CD4-positive, alpha-beta T cell treated with Interleukin-15 for 4 hours (primary cell): ENCODE data around the gene MGAT3.
"Not testable (repeated sequence)": the region's sequence is repeated elsewhere in the genome, so short reads cannot be mapped to it uniquely, and the experiment has no call there.

ENCODE experiments used
- DNase-seq: peaks from one replicate; pipeline ENCODE4 v3.0.0-alpha.2; 2020; ENCODE audit warnings: low spot score

MGAT3 gene

DNA sequence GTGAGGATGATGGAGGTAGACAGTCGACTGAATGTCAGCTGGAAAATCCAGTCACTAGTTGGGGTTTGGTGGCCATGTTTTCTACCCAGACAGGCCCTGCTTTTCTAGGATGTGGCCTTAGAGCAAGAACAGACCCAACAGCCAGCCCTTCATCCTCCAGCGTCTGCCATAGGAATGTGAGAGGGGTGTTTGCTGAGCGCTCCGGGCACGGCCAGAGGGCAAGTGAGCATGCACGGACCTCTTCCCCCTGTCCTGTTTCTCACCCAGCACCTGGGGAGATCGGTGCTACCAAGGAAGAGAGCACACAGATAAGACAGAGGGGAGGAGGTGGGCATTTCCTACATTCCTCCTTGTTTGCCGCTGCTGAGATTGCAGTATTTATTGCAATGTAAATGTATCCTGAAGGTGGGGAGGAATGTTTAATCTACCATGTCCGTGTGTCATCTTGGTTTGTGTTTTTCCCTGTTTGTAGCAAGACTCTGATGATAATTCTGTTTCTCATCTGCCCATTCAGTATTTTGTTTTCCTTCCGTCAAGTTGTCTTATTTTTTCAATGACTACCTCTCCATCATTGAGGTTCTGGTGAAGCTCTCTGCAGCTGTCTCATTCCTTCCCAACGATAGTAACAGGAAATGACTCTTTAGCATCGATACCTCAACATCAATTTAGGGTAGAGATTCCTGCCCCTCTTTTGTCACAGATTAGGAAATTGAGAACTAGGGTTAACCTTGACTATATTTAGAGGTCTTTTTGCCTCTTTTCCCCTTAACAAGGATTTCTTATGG is 58.6 kb downstream of the MGAT3 start:
- no peak for DNase-seq

DNA sequence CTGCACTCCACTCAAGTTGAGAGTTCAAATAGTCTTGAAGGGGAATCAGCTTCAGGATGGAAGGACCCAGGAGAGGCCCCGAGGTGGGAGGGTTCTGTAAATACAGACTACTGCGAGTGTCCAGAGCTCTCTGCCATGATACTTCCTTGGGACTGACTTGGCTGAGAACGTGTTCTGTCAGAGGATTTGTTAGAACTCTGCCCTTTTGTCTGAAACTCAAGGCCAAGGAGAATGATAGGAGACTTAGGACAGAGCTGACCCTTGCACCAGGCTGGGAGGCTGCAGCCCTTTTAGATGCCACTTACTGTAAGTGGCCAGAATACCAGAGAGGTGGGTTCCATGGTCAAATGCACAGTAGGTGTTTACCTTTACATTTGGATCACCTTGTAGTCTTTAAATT is 60.7 kb downstream of the MGAT3 start:
- no peak for DNase-seq

DNA sequence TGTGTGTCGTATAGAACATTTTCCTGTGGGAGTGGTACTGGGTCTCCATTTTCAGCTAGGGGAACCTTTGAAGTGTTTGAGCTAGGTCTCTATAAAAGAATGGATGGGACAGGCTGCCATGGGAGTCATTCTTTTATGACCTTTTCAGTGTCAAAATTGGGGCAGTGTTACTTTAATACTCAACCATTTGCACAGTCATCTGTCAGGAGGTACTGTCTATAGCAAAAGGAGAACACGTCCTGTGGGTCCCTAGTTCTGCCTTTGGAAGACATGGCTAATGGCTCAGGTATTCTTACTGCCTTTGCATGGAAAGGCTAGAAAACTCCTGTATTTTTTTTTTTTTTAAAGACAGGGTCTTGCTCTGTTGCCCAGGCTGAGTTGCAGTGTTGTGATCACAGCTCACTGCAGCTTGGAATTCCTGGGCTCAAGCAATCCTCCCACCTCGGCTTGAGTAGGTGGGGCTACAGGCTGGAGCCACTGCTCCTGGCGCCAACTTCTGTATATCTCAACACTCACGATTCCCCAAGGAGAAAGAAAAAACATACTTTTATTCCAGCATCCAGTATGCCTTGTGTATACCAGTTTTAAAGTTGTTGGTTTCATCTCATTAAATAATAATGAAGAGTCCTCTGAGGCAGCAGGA is 61.5 kb downstream of the MGAT3 start:
- DNase-seq, result no peak

GRCh38 chr22:39518996-39519680 is 62.3 kb downstream of the MGAT3 start:
- DNase-seq, result no peak

DNA sequence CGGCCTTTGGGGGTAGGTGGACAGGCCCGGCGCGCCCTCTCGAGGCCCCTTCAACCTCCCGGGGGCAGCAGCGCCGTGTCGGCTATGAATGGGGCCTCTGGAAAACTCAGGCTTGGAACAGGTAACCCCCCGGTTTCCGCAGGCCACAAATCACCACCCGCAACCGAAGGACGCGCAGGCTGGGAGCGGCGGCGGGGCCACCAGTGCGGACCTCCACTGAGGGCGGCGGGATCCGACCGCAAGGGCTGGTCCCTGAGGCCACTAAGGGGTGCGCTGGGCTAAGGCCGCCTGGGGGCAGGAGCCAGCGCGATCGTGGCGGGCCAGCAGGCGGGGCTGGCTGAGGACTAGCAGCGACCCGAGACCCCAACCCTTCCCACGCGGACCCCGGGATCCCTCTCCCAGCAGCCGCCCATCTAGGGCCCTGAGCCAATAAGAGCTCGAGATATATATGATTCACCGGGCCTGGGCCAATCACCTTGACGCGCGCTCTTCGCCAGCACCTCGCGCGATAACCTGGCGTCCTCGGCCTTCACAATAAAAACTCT is 62.9 kb downstream of the MGAT3 start:
- DNase-seq, result peak; percentile 98

DNA sequence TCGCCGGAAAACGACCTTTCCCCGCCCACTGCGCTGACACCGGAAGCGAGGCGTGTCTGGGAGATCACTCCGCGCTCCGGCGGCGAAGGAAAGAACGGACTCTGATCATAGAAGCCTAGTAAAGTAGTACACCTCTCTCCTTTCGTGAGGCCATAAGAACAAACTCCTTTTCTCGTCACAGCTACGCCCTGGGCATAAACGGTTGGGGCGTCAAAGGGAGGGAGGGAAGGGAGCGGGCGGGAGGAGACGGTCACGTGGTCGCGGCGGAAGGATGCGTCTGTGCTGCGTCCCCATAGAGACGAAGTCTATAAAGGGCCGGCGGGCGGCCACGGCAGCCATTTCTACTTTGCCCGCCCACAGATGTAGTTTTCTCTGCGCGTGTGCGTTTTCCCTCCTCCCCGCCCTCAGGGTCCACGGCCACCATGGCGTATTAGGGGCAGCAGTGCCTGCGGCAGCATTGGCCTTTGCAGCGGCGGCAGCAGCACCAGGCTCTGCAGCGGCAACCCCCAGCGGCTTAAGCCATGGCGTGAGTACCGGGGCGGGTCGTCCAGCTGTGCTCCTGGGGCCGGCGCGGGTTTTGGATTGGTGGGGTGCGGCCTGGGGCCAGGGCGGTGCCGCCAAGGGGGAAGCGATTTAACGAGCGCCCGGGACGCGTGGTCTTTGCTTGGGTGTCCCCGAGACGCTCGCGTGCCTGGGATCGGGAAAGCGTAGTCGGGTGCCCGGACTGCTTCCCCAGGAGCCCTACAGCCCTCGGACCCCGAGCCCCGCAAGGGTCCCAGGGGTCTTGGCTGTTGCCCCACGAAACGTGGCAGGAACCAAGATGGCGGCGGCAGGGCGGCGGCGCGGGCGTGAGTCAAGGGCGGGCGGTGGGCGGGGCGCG is 63.7 kb downstream of the MGAT3 start, which contains the start of gene ATF4:
Gene ATF4, plus strand, starts transcription at position 337 of the 880 bp plus-strand sequence. CDS start 884 bp downstream, outside the sequence.
- peak; percentile 92 for DNase-seq

DNA sequence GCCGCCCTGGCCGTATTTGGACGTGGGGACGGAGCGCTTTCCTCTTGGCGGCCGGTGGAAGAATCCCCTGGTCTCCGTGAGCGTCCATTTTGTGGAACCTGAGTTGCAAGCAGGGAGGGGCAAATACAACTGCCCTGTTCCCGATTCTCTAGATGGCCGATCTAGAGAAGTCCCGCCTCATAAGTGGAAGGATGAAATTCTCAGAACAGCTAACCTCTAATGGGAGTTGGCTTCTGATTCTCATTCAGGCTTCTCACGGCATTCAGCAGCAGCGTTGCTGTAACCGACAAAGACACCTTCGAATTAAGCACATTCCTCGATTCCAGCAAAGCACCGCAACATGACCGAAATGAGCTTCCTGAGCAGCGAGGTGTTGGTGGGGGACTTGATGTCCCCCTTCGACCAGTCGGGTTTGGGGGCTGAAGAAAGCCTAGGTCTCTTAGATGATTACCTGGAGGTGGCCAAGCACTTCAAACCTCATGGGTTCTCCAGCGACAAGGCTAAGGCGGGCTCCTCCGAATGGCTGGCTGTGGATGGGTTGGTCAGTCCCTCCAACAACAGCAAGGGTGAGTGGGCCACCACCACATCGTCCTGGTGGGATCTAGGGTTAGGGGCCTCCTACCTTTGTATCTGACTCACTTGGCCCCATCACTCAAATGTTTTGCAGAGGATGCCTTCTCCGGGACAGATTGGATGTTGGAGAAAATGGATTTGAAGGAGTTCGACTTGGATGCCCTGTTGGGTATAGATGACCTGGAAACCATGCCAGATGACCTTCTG is 64.5 kb downstream of the MGAT3 start:
- DNase-seq, result peak; percentile 69

- DNase-seq, result not testable (repeated sequence)
Observed at GRCh38 chr22:39522091-39522490, 65.3 kb downstream of the MGAT3 start.

GRCh38 chr22:39522567-39523300 is 65.9 kb downstream of the MGAT3 start:
- DNase-seq, result no peak

DNA sequence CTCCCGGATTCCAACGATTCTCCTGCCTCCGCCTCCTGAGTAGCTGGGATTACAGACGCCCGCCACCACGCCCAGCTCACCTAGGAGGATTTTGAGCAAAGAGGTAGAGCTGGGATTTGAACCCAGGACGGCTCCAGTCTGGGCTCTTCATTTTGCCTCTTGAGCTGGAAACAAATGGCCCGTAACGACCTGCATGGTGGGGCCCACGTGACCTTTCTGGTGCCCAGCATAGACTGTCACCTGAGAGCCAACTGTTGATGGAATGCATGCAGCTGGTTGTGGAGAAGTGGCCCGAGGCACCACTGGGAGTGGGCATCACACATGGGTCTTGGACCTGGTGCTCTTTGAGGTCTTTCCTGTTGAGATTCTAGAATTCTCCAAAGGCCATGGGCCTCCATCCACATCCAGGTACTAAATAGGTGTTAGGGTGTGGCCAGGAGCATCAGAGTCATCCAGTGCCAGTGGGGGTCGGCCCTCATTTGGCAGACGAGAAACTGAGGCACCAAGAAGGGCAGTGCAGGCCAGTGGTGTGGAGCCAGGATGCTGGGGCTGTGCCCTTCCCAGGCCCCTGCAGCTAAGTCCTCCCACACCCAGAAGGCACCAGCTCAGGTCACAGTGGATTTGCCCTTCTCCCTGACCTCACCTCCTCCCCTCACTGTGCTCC is 67.4 kb downstream of the MGAT3 start:
- DNase-seq, result no peak

GRCh38 chr22:39524753-39525657 is 68.2 kb downstream of the MGAT3 start:
- DNase-seq, result no peak

DNA sequence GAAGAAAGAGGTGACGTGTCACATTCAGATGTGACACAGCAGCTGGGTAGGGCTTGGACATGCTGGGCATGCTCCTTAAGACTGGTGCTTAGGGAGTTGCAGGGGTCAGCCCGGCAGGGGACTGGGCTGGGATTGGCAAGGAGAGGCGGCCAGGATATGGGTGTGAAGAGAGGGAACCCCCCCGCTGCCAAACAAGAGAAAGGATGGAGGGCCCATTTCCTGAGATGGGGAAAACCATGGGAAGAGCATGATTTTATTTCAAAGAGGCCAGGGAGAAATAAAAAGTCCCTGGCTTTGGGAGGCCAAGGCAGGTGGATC is 68.8 kb downstream of the MGAT3 start:
- no peak for DNase-seq

DNA sequence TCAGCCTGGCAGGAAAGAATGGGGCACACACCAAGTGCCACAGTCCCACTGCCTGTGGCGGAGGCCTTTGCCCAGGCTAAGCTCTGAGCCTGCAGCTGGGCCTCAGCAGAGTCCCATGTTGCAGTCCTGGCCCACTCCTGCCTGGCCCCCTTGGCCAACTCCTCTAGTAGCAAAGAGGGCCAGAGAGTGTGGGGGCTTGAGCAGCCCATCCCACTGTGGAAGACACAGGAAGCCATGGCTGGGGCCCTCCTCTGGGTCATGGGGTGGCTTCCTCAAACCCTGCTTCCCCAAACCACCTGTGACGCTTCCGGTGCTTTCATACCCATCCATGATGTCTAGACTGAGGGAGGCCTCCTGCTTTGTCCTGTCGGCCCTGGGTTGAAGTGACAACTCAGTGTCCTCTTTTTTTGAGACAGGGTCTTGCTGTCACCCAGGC is 69.9 kb downstream of the MGAT3 start:
- no peak for DNase-seq

DNA sequence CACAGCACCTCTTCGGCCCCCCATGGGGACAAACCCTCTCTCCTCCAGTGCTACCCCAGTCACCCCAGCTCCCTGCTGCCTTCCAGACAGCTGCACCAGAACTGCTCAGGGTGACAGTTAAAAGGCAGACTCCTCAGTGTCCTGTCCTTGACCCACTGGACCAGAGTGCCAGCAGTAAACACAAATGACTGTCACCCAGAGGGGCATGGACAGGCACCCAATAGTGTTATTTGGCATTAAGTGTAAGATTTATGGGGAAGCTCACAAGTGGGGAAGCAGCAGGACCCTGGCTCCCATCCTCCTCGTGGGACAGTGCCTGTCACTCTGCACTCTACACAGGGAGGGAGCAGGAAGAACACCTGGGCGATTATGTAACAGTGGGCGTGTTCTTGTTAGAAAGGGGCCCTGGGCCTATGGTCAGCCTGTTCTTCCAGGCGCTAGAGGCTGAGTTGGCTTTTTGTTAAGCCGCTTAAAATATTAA is 70.7 kb downstream of the MGAT3 start:
- no peak for DNase-seq

GRCh38 chr22:39528080-39528661 is 71.4 kb downstream of the MGAT3 start:
- DNase-seq, result no peak

DNA sequence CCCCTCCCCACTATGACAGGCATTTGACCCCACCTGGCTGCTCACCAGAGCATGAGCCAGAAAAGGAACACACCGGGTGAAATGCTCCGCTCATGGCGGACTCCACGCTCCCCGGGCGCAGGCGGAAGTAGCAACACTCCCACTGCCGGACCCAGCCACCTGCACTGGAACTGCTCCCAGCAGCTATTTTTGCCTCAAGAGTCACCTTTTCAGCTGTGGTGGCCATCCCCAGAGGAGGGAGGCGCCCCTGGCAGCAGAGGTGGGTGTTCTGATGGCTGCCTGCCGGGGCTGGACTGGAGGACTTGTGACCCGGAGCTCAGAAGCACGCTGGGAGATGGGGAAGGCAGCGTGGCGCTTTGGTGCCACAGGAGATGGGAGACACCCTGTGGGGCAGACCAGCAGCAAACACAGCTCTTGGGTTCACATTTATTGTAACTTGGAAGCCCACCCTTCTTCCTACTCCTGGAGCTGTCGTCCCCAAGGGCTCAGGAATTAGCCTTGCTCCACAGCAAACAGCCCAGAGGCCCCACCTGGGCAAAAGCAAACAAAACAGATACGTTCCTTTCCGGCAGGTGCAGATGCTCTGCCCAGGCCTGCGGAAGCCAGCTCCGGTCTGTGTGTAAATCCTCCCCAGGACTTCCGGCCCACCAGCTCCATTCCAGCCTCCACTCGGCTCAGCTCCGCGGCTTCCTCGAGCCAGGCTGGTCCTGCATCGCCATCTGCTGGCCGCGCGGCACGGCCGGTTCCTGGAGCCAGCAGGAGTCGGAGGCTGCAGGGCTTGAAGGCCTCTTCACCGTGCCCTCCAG is 72.1 kb downstream of the MGAT3 start:
- peak; percentile 92 for DNase-seq

- DNase-seq, result no peak
Observed at GRCh38 chr22:39529487-39529851, 72.7 kb downstream of the MGAT3 start.
